ENCODE measurements around the gene NAV1.
"Not testable (repeated sequence)": the region's sequence is repeated elsewhere in the genome, so short reads cannot be mapped to it uniquely, and the experiment has no call there.

Gene NAV1

GRCh38 chr1:201538612-201539551 lies at the start of gene NAV1:
NAV1 (plus strand) TSS chr1:201539127; CDS start chr1:201622885, 83,758 bp downstream.
- DNase-seq (ENCODE audit: low read depth): no peak
- no peak for TF ChIP-seq CTCF (IDR thresholded peaks at IDR 0.05; ENCODE audit: control insufficient read depth, insufficient read depth, low read depth, low read length, missing control alignments)
- peak within 1 kb of the TSS; percentile 91 for H3K4me3 ChIP-seq (ENCODE audit: control insufficient read depth, low read depth, low read length)

GRCh38 chr1:201489643-201490261 lies 49.2 kb upstream of the NAV1 start:
- DNase-seq (ENCODE audit: low read depth): no peak
- no peak for TF ChIP-seq CTCF (IDR thresholded peaks at IDR 0.05; ENCODE audit: control insufficient read depth, insufficient read depth, low read depth, low read length, missing control alignments)
- no peak overlapping the region for H3K4me3 ChIP-seq (ENCODE audit: control insufficient read depth, low read depth, low read length)

- TF ChIP-seq CTCF (IDR thresholded peaks at IDR 0.05; ENCODE audit: control insufficient read depth, insufficient read depth, low read depth, low read length, missing control alignments): no peak
- DNase-seq (ENCODE audit: low read depth): no peak
- H3K4me3 ChIP-seq (ENCODE audit: control insufficient read depth, low read depth, low read length): no peak overlapping the region
Observed at GRCh38 chr1:201490708-201491131, 48.2 kb upstream of the NAV1 start.

- no peak for TF ChIP-seq CTCF (IDR thresholded peaks at IDR 0.05; ENCODE audit: control insufficient read depth, insufficient read depth, low read depth, low read length, missing control alignments)
- no peak overlapping the region for H3K4me3 ChIP-seq (ENCODE audit: control insufficient read depth, low read depth, low read length)
- no peak for DNase-seq (ENCODE audit: low read depth)
Observed at GRCh38 chr1:201491896-201492511, 46.9 kb upstream of the NAV1 start.

GRCh38 chr1:201493026-201493656 lies 45.8 kb upstream of the NAV1 start:
- H3K4me3 ChIP-seq (ENCODE audit: control insufficient read depth, low read depth, low read length); DNase-seq (ENCODE audit: low read depth): not testable (repeated sequence)

GRCh38 chr1:201493757-201494617 lies 44.9 kb upstream of the NAV1 start:
- TF ChIP-seq CTCF (IDR thresholded peaks at IDR 0.05; ENCODE audit: control insufficient read depth, insufficient read depth, low read depth, low read length, missing control alignments): no peak
- no peak overlapping the region for H3K4me3 ChIP-seq (ENCODE audit: control insufficient read depth, low read depth, low read length)
- no peak for DNase-seq (ENCODE audit: low read depth)

Measured in AG09309 (cell line).